COLO668 (cell line): ENCODE results near the gene EPN3.
A peak's percentile ranks its signal among the peaks of the same experiment; 100 is the strongest.

Source experiments
- DNase-seq: peaks from one replicate; lab custom pipeline; 2025; ENCODE audit not compliant: unreplicated experiment; lab: John Stamatoyannopoulos, UW

EPN3 gene

DNA sequence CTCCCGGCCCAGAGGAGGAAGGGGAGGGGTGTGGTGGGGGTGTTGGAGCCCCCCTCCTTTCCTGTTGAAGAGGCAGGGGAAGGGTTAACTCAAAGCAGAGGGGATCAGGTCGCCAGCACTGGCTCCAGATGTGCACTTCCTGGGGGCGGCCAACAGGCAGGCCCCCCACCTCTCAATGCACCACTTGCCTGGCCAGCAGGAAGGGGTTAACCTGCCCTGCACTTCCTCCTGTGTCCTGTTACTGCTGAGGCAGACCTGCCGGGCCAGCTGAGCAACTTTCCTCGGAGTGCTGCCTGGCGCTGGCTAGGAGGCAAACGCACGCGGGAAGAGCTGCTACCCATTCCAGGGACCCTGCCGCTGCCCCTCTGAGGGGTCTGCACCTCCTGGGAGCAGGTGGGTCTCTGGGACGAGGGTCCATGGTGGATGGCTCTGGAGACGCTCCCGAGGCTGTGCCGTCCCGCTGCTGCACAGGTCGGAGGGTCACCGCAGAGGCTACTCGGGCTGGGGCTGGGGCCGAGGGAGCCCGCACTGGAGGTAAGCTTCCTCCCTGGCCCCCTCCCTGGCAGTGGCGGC is at the start of gene EPN3:
EPN3 (plus strand) TSS at position 284 of the 573 bp plus-strand sequence. CDS start 3,822 bp downstream, outside the sequence.
- peak; percentile 36 for DNase-seq

DNA sequence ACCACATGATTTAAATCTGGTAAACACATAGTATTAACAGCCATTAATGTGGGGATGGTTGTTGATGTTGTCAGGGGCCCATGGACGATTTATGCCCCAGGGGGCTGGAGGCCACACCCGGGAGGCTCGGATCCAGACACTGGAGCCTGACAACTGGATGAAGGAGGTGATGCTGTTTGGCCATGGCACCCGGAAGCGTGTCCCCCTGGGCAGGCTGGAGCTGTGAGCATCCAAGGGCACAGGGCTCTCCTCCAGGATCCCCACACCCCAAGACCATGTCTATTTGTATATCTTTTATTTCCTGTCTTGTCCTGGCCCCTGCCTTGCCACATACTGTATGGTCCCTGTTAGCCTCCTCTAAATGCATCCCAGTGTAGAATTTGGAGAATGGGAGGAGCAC is 49.3 kb upstream of the EPN3 start:
- no peak for DNase-seq

DNA sequence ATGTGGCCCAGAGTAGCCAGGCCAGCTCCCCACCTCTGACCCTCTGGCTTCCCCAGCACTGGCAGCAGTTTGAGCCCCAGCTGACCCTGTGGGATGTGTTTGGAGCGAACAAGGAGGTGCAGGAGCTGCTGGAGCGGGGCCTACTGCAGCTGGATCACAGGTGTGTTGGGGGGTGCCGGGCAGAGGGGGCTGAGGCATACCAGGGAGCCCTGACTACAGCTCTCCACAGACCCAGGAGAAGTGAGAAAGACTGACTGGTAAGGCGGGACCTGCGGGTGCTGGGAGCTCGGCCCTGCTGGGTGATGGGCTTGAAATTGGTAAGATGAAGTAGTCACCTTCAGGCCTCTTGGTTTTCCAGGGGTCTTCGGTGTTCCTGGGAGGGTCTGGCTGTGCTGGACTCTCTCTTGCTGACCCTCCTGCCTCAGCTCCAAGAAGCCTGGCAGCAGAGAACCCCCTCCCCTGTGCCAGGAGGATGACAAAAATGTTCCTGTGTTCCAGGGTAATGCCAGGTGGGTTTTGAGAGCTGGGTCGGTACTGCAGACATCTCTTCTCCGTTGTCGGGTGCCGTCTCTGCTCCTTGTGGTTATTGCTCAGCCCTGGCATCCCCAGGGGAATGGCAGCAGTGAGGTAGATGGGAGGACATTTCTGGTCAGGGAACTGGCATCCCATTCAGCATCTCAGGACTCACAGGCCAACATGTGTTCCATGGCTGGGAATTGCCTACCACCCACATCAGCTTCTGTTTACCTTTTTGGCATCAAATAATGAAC is 48.0 kb upstream of the EPN3 start:
- no peak for DNase-seq

DNA sequence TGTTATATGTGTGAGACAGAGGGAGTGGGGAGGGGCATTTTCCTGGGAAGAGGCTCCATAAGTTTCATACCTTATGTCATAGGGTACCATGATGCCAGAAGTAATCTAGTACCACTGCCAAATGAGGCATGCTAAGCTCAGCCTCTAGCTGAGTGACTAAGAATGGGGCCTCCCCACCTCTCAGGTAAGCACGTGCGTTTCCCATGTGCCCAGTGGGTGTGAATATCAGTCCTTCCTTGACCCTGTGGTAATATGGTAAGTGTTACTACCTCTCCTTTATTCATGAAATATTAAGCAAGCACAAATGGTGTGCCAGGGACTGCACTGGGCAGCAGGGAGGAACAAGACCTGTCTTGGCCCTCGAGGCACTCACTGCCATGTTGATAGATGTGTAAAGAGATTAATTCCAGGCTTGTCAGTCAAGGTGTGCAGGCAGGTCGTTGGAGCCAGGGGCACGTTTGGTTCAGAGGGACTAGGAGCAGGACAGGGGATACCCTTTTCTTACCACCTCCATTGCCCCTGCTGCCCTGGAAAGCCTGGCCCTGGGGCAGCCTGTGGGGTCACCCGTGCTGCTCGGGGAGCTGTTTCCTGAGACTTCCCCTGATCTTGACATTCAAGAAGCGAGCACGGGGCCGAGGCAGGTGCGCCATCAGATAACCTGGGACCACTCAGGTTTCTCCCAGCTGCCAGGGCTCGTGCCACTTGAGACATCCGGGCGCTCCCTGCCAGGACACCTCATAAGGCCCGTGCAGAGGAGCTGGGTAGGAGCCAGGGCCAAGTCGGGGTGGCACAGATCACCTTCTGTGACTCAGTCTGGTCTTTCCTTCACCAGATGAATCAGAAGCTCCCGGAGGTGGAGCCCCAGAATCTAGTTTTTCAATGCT is 45.1 kb upstream of the EPN3 start:
- DNase-seq = no peak

DNA sequence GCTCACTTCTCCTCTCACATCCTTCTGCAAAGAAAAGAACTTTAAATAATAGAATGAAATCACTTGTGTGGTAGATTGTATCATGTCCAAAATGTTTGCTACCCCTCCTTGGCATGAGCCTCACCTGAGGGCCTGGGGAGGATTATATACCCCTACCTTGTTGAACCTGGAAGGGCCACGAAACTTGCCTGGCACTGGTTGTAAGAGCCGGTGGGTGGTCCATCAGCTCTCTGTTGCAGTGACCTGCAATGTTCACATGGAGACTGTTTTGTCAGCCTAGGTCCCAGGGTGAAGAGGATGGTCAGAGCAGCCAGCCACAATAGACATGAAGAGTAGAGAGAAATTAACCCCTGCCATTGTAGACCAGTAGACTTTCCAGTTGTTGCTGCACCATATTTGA is 43.7 kb upstream of the EPN3 start:
- no peak for DNase-seq

DNA sequence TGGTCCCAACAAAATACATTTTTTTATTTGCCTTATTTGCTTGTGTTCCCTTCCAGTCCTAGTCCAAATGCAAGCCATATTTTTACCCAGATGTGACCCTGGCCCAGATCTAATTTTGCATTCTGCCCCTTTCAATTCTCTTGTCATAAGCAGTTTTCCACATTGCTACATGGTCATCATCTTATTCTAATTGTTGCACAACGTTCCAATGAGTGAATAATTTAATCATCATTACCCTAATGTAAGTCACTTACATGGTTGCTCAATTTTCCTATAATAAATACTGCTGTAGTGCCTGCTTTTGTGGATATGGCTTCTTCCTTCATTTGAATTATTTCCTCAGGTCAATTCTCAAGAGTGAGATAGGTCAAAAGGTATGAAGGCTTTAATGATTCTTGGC is 41.0 kb upstream of the EPN3 start:
- no peak for DNase-seq

DNA sequence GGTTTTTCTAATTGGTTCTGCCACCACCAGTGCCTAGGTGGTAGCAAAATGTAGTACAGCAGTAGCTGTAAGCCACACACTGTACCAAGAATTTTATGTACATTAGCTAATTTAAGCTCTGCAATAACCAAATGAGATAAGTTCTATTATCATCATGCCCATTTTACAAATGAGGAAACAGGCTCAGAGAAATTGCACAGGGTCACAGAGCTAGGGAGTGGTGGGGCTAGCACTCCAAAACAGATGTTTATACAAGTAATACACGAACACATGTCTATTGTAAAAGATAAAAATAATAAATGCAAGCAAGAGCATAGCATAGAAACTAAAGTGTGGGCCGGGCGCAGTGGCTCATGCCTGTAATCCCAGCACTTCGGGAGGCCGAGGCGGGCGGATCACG is 40.3 kb upstream of the EPN3 start:
- DNase-seq = no peak

DNA sequence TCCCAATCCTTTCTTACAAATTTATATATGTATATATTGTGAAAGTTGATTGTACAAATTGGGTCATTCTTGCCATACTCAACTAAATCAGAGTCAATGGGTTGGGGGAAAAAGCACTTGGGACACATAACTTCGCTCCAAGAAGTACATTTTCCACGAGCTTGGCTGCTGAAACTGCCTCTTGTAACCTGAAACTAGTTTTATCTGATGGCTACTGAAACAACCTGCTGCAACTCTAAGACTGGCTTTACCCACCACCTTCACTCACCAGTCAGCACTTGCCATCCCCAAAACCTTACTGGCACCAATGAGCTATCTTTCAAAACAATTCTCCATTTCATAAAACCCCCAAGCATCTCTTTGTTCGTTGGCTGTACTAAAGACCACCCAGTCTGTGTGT is 38.8 kb upstream of the EPN3 start:
- no peak for DNase-seq

DNA sequence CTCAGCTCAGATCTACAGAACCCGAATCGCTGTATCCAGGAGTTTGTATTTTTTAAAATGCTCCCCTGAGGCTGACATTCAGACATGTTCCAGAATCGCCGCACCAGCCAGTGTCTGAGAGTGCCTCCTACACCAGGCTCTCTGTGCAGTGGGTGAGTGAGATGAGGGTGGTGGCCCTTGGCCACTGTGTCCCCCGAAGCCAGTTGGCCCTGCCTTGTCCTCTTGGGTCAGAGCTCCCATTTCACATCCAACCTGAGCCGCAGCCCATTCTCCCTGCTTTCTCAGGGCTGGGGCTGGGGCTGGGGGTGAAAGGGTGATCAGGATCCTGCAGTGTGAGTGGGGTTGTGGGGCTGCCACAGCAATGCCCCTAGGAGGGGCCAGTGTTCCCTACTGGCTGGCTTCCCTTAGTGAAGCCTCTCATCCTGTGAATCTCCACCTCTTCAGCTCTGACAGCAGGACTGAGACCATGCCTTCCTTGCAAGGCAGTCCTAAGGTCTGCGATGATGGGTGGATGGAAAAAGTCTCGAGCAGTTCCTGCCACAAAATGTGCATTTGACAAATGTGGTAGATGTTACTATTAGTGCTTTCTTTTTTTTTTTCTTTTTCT is 37.2 kb upstream of the EPN3 start:
- DNase-seq = no peak

DNA sequence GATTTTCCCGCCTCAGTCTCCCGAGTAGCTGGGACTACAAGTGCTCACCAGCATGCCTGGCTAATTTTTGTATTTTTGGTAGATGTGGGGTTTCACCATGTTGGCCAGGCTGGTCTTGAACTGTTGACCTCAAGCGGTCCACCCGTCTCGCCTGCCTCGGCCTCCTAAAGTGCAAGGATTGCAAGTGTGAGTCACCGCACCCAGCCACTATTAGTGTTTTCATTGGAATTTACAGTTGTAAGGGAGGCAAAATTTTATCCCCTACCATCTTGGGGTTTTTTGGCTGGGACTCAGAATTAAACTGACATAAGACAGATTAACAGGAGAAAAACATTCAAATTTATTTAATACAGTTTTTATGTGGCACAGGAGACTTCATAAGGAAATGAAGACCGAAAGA is 36.6 kb upstream of the EPN3 start:
- DNase-seq = no peak

DNA sequence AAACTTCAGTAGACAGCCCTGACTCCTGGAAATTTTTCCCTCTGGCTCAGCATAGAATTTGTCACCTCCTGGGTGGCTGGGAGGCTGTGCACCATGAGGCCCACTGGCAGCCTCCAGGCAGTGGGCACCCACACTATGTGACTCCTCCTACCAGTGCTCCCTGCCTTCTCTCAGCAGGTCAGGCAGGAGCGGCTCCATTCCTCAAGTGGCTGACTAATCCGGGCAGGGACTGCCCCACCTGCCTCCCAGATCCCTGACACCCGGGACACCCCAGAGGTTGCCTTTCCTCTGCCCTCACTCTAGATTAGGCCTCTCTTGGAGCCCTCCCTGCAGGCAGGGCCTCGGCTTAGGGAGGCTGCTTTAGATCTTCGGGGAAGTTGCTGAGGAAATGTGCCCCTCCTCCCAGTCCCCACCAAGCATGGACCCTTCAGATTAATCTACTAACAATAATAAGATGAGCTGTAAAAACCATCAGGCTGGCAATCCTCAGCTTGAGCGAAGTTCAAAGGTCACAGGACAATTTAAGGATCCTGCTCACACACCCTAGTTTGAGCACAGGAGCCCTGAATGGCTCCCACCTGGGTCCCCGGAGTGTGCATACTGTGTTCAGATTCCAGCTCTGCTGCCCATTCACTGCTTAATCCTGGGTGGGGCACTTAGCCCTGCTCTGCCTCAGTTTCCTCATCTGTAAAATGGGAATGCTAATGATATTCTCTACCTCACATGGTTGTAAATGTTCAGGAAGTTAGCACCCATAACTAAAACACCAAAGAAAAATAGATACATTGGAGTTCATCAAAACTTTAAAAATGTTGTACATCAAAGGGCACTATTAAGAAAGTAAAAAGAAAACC is 34.3 kb upstream of the EPN3 start:
- no peak for DNase-seq

DNA sequence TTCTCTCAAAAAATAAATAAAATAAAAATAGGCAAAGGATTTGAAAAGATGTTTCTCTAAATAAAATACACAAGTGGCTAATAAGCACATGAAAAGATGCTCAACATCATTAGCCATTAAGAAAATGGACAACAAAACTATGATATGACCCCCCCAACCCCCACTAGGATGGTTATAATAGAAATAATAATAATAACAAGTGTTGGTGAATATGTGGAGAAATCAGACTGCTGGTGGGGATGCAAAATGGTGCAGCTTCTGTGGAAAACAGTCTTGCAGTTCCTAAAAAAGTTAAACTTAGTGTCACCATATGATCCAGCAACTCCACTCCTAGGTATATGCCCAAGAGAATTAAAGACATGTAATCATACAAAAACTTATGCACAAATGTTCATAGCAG is 33.3 kb upstream of the EPN3 start:
- DNase-seq = no peak

DNA sequence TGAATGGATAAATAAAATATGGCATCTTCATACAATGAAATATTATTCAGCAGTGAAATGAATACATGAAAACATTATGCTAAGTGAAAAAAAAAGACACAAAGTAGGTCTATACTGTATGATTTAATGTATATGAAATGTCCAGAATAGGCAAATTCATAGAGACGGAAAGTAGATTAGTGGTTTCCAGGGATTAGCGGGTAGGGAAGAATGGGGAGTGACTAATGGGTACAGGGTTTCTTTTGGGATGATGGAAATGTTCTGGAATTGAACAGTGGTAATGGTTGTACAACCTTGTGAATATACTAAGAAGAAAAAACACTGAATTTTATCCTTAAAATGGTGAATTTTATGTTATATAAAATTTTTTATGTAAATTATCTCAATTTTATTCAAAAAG is 32.8 kb upstream of the EPN3 start:
- no peak for DNase-seq

DNA sequence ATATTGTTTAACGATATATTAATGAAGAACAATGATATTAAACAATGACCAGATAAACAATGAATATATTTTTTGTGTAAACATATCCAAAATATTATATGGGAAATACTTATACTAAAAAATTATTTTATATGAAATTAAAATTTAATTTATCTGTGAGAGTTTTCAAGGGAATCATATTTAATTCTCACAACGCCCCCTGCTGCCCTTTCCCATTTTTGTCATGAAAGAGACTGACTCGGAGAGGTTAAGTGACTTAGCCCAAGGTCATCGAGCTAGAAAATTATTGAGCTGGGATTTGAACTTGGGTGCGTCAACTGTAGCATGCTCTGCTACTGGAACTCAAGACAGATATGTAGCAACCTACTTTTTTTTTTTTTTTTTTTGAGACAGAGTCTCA is 31.5 kb upstream of the EPN3 start:
- peak; percentile 8 for DNase-seq

DNA sequence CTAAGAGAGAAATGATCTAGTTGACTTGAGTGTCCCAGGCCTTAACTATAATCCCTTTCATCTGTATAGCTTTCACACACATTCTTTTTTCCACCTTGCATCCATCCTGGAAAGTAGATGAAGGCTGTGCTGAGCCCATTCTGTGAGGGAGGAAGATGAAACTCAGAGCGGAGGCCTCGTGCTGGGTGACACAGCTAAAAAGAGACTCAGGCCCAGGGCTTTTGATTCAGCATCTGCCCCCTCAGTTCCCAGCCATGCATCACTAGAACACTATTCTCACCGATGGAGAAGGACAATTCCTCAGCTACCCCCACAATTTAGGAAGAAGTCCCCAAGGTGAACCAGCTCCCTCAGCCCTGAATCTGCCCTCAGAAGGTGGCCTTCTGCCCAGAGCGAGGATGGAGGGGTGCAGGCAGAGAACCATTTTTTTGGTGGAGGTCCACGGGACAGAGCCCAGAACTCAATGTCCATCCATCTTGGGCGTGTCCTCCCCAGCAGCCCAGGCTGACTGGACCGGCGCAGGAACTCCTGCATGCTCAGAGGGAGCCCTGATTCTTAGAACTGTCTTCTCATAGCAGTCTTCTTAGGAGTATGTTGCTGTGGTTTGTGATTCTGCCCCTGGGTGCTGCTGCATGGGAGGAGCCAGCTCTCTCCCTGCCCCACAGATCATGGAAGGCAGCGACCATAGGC is 30.1 kb upstream of the EPN3 start:
- no peak for DNase-seq

DNA sequence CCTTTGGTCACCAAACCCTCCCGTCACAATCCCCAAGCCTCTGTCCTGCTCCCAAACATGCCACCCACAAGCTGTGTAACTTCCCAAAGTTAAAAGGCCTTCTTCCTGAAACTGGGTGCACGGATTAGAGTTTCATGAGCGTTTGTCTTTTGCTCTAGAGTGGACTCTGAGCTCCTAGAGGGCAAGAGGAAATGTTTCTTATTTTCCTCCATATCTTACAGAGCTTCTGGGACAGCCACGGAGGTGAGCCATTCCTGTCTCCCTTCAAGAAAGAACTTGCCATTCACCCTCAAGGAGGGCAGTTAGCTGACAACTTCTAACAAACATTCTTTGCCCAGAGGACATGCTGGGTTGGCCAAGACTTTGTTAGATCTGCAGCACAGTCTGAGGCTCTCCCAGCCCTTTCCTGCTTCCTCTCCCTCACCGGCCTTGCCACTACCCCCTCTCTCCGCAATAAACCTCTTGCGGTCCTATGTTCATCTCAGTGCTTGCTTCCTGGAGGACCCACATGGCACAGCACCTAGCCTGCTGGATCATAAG is 26.9 kb upstream of the EPN3 start:
- DNase-seq = no peak

DNA sequence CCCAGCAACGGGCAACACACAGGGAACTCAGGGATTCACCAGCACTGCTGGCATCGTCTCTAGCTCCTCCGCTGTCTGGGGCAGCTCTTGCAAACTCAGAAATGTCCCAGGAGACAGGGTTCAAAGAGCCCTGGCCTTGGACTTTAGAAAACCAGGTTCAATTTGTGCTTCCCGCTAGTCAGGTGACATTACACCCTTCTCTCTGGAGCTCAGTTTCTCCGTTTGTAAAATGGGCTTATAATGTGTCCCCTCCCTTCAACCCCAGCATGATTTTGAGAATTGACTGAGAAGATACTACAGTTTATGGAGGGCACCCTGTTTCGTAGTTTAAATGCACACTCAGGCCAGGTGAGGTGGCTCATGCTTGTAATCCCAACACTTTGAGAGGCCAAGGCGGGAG is 26.2 kb upstream of the EPN3 start:
- DNase-seq = no peak

DNA sequence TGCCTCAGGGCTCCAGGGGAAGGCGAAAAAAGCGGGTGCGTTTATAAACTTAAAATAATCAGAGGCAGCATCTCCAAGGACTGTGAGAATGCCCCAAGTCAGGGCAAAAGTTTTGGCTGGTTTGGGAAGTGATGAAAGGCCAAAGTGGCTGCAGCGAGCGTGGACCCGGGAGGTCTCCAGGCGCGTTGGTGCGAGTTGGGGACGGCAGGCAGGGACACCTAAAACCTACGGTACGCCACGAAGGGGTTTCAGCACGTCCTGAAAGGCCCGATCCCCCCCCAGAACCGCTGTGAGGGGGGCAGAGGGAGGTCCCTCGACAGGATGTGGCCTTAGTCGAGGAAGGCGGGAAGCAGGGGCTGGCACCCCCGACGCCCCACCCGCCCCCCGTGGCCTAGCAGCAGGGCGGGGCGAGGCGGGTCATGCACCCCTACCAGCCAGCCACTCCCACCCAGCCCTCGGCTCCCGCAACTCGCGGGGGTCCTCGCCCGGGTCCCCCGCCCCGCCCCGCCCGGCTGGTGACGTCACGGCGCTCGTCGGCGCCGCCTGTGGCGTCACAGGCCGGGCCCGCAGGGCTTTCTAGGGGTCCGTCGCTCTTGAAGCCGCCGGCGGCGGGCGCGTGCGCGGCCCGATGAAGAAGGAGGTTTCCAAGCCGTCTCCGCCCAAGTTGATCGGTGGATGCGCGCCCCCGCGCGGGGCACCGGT is 24.5 kb upstream of the EPN3 start, which contains the start of gene MYCBPAP:
MYCBPAP (plus strand) TSS at position 569 of the 702 bp plus-strand sequence. CDS start 236 bp downstream, outside the sequence.
- peak; percentile 66 for DNase-seq
